Measurements from ENCODE around the gene GINS1. TPM values are rescaled to one million over a fixed set of nuclear protein-coding genes. Genes with fewer than 3 reads are reported as not detected.

The GINS1 gene
- total and polyA plus RNA-seq, 2 donors (not counting 3 experiments of a cell fraction or from before 2014, with no cell fraction given), result 8.2 to 26.3 TPM

GRCh38 chr20:25486377-25486776 is 78.9 kb downstream of the GINS1 start:
- no peaks in the 10 kb centered on the region for H3K79me2 ChIP-seq (ENCODE audit: control insufficient read depth, insufficient read depth, low read length)
- FAIRE-seq (no peak), DNase-seq (ENCODE audit: low read depth, low spot score) (peak; percentile 15)
- peaks cover 0 to 22% of the 10 kb centered on the region in 2 experiments for H3K36me3 ChIP-seq (ENCODE audit: control insufficient read depth in 2 of 2, extremely low read depth in 1 of 2, insufficient read depth in 2 of 2, low read length in 2 of 2)
- no peaks in the 10 kb centered on the region for H3K9me3 ChIP-seq (replicated peaks; ENCODE audit: control insufficient read depth, insufficient read depth, low read length)
- no peak for TF ChIP-seq GATA2 (IDR thresholded peaks at IDR 0.05; ENCODE audit: insufficient read depth, insufficient read length, low read depth, low read length)
- TF ChIP-seq FOS (IDR thresholded peaks at IDR 0.05; ENCODE audit: borderline replicate concordance, insufficient read depth, low read length), result no peak
- no peak for TF ChIP-seq CTCF (IDR thresholded peaks at IDR 0.05; ENCODE audit: extremely low read depth in 1 of 2, insufficient read depth in 1 of 2, low read depth in 1 of 2, low read length in 2 of 2)
- TF ChIP-seq MYC (IDR thresholded peaks at IDR 0.05; ENCODE audit: low read depth, low read length), result no peak
- TF ChIP-seq JUN (IDR thresholded peaks at IDR 0.05; ENCODE audit: borderline replicate concordance, insufficient read depth, insufficient read length, low read depth), result no peak
- no peak for TF ChIP-seq POLR2AphosphoS5 (IDR thresholded peaks at IDR 0.05; ENCODE audit: insufficient read depth, low read depth, low read length)
- TF ChIP-seq MAX (IDR thresholded peaks at IDR 0.05; ENCODE audit: insufficient read depth, insufficient read length), result no peak
- TF ChIP-seq EZH2 (IDR thresholded peaks at IDR 0.05; ENCODE audit: borderline replicate concordance, low read depth, low read length, severe bottlenecking), result no peak
- no peak for TF ChIP-seq POLR2A (IDR thresholded peaks at IDR 0.05; ENCODE audit: low read depth, low read length)
- H4K20me1 ChIP-seq (replicated peaks; ENCODE audit: control insufficient read depth, extremely low read depth, insufficient read depth, low read length), result no peaks in the 10 kb centered on the region
- no peak overlapping the region for H3K4me3 ChIP-seq (replicated peaks in 1 of 3; ENCODE audit: insufficient read depth in 1 of 3, low read depth in 1 of 3, low read length in 3 of 3)
- BruUV-seq (replicated peaks), result no TSS peak
- H3K27ac ChIP-seq (ENCODE audit: insufficient read depth, low read depth, low read length), result no peak overlapping the region
- H2AFZ ChIP-seq (ENCODE audit: low read depth, low read length), result no peak overlapping the region
- H3K27me3 ChIP-seq (ENCODE audit: control insufficient read depth in 2 of 2, insufficient read depth in 2 of 2, low read length in 2 of 2), result no peaks in the 10 kb centered on the region
- ChIA-PET CTCF (interaction anchor here (1.8 kb wide), 1 partner anchor 87 kb away, joined by 4 read pairs; no protein-coding TSS in a partner anchor), POLR2A (interaction anchor here (0.6 kb wide), 1 partner anchor 101 kb away, joined by 7 read pairs; no protein-coding TSS in a partner anchor)
- intact Hi-C loops (cut with micrococcal nuclease), result loop anchor here (5.0 kb wide), 1 partner anchor 86 kb away; no protein-coding TSS in a partner anchor
- dilution Hi-C loops (cut with MboI; ENCODE audit: extremely low pct_ligation_motif_present, low sequenced_read_pairs), result no loop called here
- no peak overlapping the region for H3K9ac ChIP-seq (replicated peaks; ENCODE audit: extremely low read depth, insufficient read depth, low read length)
- H3K4me2 ChIP-seq (ENCODE audit: insufficient read depth, low read length), result no peak overlapping the region
- H3K9me1 ChIP-seq (replicated peaks; ENCODE audit: control insufficient read depth, extremely low read depth, insufficient read depth, low read length), result no peaks in the 10 kb centered on the region
- H3K4me1 ChIP-seq (ENCODE audit: control insufficient read depth, extremely low read depth, insufficient read depth, low read length), result peaks cover 33% of the 10 kb centered on the region

Data from endothelial cell of umbilical vein (primary cell).